Astrocyte (in vitro differentiated cells and primary cell): ENCODE results near the gene PTPRM. TPM values are rescaled to one million over a fixed set of nuclear protein-coding genes. Genes with fewer than 3 reads are reported as not detected.

Source experiments
- DNase-seq: peaks from one replicate; pipeline ENCODE4 v3.0.0-alpha.2; 2010; ENCODE audit warnings: low read depth
- FAIRE-seq: peaks from 2 replicates; lab custom pipeline; 2011; peaks lifted over from hg19 to GRCh38; lab: Jason Lieb, UNC
- H2AFZ ChIP-seq: 2 replicates; pipeline ENCODE4 v1.6.0; 2012; ENCODE audit warnings: low read depth, low read length, inconsistent platforms
- H3K27ac ChIP-seq: 2 replicates; pipeline ENCODE4 v1.5.1; 2011; ENCODE audit warnings: low read depth, low read length, inconsistent platforms
- H3K27me3 ChIP-seq: 2 replicates; pipeline ENCODE4 v1.6.0; 2011; ENCODE audit warnings: low read length, inconsistent platforms; ENCODE audit not compliant: insufficient read depth
- H3K36me3 ChIP-seq: 2 replicates; pipeline ENCODE4 v1.5.1; 2011; ENCODE audit warnings: low read length, inconsistent platforms; ENCODE audit not compliant: insufficient read depth
- H3K4me1 ChIP-seq: 2 replicates; pipeline ENCODE4 v1.5.1; 2011; ENCODE audit warnings: low read length, inconsistent platforms; ENCODE audit not compliant: insufficient read depth
- H3K4me2 ChIP-seq: 2 replicates; pipeline ENCODE4 v1.6.0; 2012; ENCODE audit warnings: low read length, inconsistent platforms
- H3K4me3 ChIP-seq: 2 replicates; pipeline ENCODE4 v1.5.1; 2011; ENCODE audit warnings: low read depth, mild to moderate bottlenecking, low read length, inconsistent platforms; ENCODE audit not compliant: insufficient read depth
- H3K79me2 ChIP-seq: 2 replicates; pipeline ENCODE4 v1.6.0; 2012; ENCODE audit warnings: mild to moderate bottlenecking, low read length, inconsistent platforms; ENCODE audit not compliant: insufficient read depth
- H3K9ac ChIP-seq: 2 replicates; pipeline ENCODE4 v1.6.0; 2012; ENCODE audit warnings: mild to moderate bottlenecking, low read length, inconsistent platforms
- H3K9me3 ChIP-seq: 2 replicates; pipeline ENCODE4 v1.5.1; 2012; ENCODE audit warnings: low read depth, mild to moderate bottlenecking, low read length, inconsistent platforms; ENCODE audit not compliant: insufficient read depth
- H4K20me1 ChIP-seq: 2 replicates; pipeline ENCODE4 v1.6.0; 2012; ENCODE audit warnings: low read length, inconsistent platforms; ENCODE audit not compliant: insufficient read depth
- H3K27ac Mint-ChIP-seq: one replicate; pipeline ENCODE4 v1.8.0; 2021; ENCODE audit warnings: mild to moderate bottlenecking, mixed read lengths; ENCODE audit not compliant: unreplicated experiment
- H3K27me3 Mint-ChIP-seq: one replicate; pipeline ENCODE4 v1.8.0; 2021; ENCODE audit warnings: low read depth, mixed read lengths; ENCODE audit not compliant: unreplicated experiment
- H3K36me3 Mint-ChIP-seq: one replicate; pipeline ENCODE4 v1.8.0; 2021; ENCODE audit warnings: low read depth, mixed read lengths; ENCODE audit not compliant: unreplicated experiment
- H3K4me1 Mint-ChIP-seq: one replicate; pipeline ENCODE4 v1.8.0; 2021; ENCODE audit warnings: low read depth, mixed read lengths; ENCODE audit not compliant: unreplicated experiment
- H3K4me3 Mint-ChIP-seq: one replicate; pipeline ENCODE4 v1.8.0; 2021; ENCODE audit warnings: mild to moderate bottlenecking, moderate library complexity, mixed read lengths; ENCODE audit not compliant: unreplicated experiment
- H3K9me3 Mint-ChIP-seq: one replicate; pipeline ENCODE4 v1.8.0; 2021; ENCODE audit warnings: mild to moderate bottlenecking, mixed read lengths; ENCODE audit not compliant: unreplicated experiment
- CTCF ChIP-seq: IDR thresholded peaks from 2 replicates; pipeline ENCODE4 v1.5.1; 2011; ENCODE audit warnings: low read depth, mild to moderate bottlenecking, inconsistent platforms, low read length, moderate library complexity; ENCODE audit not compliant: insufficient read depth
- EZH2 ChIP-seq: IDR thresholded peaks from 2 replicates; pipeline ENCODE4 v1.6.1; 2012; ENCODE audit warnings: mild to moderate bottlenecking, low read length, inconsistent platforms; ENCODE audit not compliant: insufficient read depth
- total RNA-seq: library from RNA; stranded (reverse); gene quantifications from 2 replicates; pipeline ENCODE4 v1.2.1, GENCODE V29; 2021

The PTPRM gene
- total RNA-seq, 1 donor from 2014 or later, result 59.6 TPM

DNA sequence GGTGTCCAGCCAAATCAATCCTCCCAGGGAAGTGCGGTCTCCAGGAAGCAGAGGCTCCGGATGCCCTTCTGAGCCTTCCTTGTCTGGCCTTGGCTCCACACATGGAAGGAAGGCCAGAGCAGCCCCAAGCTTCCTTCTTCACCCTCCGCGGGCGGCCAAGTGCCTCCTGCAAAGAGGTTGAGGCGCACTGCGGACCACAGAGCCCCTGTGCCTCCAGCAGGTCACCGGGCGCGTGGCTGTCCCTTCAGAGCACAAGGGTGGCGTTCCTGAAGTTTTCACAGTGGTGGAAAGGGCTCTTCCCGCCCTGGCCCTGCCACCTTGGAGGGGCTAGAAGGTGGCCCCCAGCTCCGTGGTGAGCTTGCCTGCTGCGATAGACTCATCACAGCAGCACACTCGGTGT is 866.2 kb downstream of the PTPRM start:
- Mint-ChIP-seq H3K27me3 (peaks cover 18% of the 10 kb centered on the region), H3K4me1 (no peaks in the 10 kb centered on the region), H3K27ac (no peak overlapping the region), H3K36me3 (no peaks in the 10 kb centered on the region), H3K9me3 (peaks cover 2% of the 10 kb centered on the region), H3K4me3 (no peak overlapping the region)
- no peaks in the 10 kb centered on the region for H3K36me3 ChIP-seq
- H3K4me3 ChIP-seq, result no peak overlapping the region
- no peak overlapping the region for H3K4me2 ChIP-seq
- no peak overlapping the region for H3K27ac ChIP-seq
- H4K20me1 ChIP-seq, result no peaks in the 10 kb centered on the region
- no peak for DNase-seq
- H3K79me2 ChIP-seq, result no peaks in the 10 kb centered on the region
- no peak for TF ChIP-seq CTCF
- TF ChIP-seq EZH2, result no peak
- FAIRE-seq, result no peak
- no peak overlapping the region for H3K9ac ChIP-seq
- H3K9me3 ChIP-seq, result no peaks in the 10 kb centered on the region
- H3K4me1 ChIP-seq, result no peaks in the 10 kb centered on the region
- H2AFZ ChIP-seq, result no peak overlapping the region
- H3K27me3 ChIP-seq, result peaks cover 6% of the 10 kb centered on the region

GRCh38 chr18:8433771-8434170 is 866.7 kb downstream of the PTPRM start:
- Histone ChIP-seq H3K79me2 (no peaks in the 10 kb centered on the region), H3K27me3 (peaks cover 6% of the 10 kb centered on the region), H2AFZ (no peak overlapping the region), H3K27ac (no peak overlapping the region), H3K9me3 (no peaks in the 10 kb centered on the region), H3K4me2 (no peak overlapping the region), H3K4me1 (no peaks in the 10 kb centered on the region), H3K36me3 (no peaks in the 10 kb centered on the region), H4K20me1 (no peaks in the 10 kb centered on the region), H3K4me3 (no peak overlapping the region), H3K9ac (no peak overlapping the region)
- FAIRE-seq, result no peak
- Mint-ChIP-seq H3K9me3 (peaks cover 2% of the 10 kb centered on the region), H3K36me3 (no peaks in the 10 kb centered on the region), H3K4me1 (no peaks in the 10 kb centered on the region), H3K4me3 (no peak overlapping the region), H3K27me3 (peaks cover 18% of the 10 kb centered on the region), H3K27ac (no peak overlapping the region)
- no peak for DNase-seq
- TF ChIP-seq EZH2 (no peak), CTCF (no peak)

- Histone ChIP-seq H3K27ac (no peak overlapping the region), H3K4me3 (no peak overlapping the region), H3K79me2 (no peaks in the 10 kb centered on the region), H3K9ac (no peak overlapping the region), H3K36me3 (no peaks in the 10 kb centered on the region), H3K4me1 (no peaks in the 10 kb centered on the region), H3K9me3 (no peaks in the 10 kb centered on the region), H3K27me3 (peaks cover 4% of the 10 kb centered on the region), H3K4me2 (no peak overlapping the region), H2AFZ (no peak overlapping the region), H4K20me1 (no peaks in the 10 kb centered on the region)
- DNase-seq (no peak), FAIRE-seq (no peak)
- Mint-ChIP-seq H3K27ac (no peak overlapping the region), H3K27me3 (peaks cover 18% of the 10 kb centered on the region), H3K36me3 (no peaks in the 10 kb centered on the region), H3K9me3 (peaks cover 5% of the 10 kb centered on the region), H3K4me3 (no peak overlapping the region), H3K4me1 (no peaks in the 10 kb centered on the region)
- TF ChIP-seq CTCF (no peak), EZH2 (no peak)
Observed at GRCh38 chr18:8435376-8435775, 868.3 kb downstream of the PTPRM start.
